GM10266 (cell line): ENCODE measurements around the gene ASIC2.

Experiments
- DNase-seq: peaks from one replicate; pipeline ENCODE4 v3.0.0; 2012; ENCODE audit errors: extremely low spot score
- TF ChIP-seq, protein P1 (sequence below): IDR thresholded peaks from 2 replicates; pipeline ENCODE4 v1.5.1; 2012; ENCODE audit warnings: mild to moderate bottlenecking, low read depth; ENCODE audit not compliant: control insufficient read depth, insufficient read depth; ENCODE audit errors: missing control alignments

ASIC2 gene

DNA sequence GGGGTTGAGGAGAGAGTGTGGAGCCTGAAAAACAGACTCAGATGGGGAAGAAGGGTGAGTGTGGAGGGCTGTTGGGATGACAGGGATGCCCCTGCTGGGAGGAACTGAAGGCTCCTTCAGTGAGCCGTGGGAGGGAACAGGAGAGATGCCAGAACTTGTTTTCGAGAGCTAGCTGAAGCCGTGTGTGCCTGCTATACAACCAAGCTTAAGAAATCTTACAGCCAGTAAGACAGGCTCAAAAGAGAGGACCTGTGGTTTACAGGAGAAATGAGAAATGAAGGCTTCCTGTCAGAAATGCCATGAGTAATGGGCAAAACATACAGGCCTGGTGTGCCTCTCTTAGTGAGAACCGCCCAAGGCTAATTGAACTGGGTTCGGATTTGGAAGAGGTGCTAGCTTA lies 201.8 kb downstream of the ASIC2 start:
- DNase-seq = no peak
- TF ChIP-seq, protein P1, sequence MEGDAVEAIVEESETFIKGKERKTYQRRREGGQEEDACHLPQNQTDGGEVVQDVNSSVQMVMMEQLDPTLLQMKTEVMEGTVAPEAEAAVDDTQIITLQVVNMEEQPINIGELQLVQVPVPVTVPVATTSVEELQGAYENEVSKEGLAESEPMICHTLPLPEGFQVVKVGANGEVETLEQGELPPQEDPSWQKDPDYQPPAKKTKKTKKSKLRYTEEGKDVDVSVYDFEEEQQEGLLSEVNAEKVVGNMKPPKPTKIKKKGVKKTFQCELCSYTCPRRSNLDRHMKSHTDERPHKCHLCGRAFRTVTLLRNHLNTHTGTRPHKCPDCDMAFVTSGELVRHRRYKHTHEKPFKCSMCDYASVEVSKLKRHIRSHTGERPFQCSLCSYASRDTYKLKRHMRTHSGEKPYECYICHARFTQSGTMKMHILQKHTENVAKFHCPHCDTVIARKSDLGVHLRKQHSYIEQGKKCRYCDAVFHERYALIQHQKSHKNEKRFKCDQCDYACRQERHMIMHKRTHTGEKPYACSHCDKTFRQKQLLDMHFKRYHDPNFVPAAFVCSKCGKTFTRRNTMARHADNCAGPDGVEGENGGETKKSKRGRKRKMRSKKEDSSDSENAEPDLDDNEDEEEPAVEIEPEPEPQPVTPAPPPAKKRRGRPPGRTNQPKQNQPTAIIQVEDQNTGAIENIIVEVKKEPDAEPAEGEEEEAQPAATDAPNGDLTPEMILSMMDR = no peak

DNA sequence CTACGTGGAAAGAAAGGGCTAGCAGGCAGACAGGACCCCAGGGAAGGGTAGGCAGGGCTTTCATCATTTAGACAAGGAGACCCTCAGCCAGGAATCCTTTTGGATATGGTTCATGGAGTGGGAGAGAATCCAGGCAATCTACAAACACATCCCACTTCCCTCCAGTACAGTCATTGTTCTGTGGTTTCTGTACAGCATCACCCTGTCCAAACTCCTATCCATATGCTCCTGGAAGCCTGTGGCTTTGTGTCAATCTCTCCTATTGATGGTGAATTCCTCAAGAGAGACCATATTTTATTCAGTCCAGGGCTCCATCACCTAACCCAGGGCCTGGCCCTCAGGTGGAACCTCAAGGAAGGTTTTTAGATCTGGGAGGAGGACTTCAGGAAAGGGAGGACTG lies 202.3 kb downstream of the ASIC2 start:
- TF ChIP-seq, protein P1 = no peak
- DNase-seq = no peak

DNA sequence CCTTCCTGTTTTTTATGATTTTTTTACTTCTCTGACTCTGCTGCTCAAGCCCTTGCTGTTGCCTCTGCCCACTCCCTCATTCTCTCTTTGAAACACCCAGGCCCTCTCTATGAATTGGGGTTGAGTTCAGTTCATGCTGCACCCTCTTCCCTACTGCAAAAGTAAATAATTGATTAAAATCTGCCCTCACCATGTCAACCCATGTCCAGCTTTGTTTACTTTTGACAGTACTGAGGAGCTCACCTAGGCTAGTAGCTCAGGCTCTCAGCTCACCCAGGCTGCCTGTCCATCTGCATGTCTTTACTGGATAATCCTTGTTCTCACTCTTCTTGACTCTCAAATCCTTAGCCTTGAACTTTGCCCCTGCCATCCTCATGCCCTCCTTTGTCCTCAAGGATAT lies 206.2 kb downstream of the ASIC2 start:
- DNase-seq = no peak
- TF ChIP-seq, protein P1 = no peak

DNA sequence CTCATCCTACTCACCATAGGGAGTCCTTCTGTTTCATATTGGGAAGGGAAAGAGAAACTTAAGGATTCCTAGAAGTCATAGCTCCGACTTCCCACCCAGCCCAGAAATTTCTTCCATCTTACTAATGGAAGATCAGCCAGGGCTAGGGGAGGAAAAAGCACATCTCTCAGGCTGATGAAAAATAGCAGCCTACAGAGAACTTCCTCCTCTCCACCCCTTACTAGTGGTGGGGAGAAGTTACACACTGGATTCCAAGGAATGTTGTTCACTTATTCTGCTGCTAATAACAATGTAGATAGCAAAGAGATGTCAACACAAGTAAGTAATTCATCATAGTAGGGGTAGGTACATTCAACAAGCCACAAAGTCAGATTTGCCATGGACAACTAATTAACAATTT lies 207.1 kb downstream of the ASIC2 start:
- no peak for DNase-seq
- TF ChIP-seq, protein P1 = no peak

DNA sequence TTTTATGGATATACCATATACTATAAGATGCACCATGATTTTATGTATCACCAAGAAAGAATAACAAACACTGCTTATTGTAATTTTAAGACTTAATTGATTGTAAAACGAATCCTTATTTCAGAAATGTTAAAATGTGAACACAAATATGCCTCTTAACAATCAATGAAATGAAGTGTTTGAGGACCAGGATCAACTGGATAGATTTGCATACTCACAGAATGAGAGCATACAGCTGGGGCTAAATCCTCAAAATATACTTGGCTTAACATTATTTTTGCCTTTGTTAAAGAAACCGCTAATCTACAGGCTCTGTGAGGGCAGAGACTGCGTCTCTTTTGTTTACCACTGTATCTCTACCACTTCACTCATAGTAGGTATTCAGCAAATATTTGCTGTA lies 207.8 kb downstream of the ASIC2 start:
- DNase-seq = no peak
- TF ChIP-seq, protein P1 = no peak

DNA sequence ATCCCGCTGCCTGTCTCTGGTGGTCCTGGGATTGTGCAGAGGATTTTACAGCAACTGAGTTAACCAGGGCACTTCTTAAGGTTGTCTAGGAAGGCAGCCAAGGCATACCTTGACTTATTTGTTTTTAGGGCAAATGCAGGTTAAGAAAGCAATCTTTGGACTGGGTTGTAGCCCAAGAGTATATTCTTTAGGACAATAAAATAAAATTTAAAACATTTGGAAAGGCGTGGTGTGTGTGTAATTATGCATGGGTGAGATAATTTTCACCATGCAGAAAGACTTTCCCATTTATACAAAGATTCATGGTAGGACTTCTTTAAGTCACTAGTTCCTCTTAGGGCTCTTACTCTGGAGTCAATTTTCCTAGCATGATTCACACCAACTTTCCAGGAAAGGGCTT lies 208.3 kb downstream of the ASIC2 start:
- TF ChIP-seq, protein P1 = no peak
- no peak for DNase-seq

DNA sequence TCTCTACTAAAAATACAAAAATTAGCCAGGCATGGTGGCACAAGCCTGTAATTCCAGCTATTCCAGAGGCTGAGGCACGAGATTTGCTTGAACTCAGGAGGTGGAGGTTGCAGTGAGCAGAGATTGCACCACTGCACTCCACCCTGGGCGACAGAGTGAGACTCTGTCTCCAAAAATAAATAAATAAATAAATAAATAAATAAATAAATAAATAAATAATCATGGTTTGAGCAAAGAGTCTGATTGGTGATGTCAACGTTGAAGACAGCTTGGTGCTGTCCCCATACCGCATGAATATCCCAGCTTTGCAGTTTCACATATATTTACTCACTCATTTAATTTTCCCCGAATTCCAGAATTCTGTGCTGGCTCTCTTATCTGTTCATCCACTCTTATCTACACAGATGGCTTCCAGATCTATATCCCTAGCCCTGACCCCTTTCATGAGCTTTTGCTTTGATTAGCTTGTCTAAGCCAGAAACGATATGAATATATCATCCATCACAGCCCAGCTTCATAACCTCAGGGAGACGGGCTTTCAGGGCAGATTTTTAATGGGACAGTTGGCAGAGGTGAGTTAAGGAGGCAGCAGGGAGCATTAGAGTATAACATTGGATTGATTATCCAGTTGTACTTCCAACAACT lies 210.4 kb downstream of the ASIC2 start:
- DNase-seq = no peak
- TF ChIP-seq, protein P1 = no peak
